ENCODE data around the gene TAPT1. TPM values are rescaled to one million over a fixed set of nuclear protein-coding genes. Genes with fewer than 3 reads are reported as not detected.

TAPT1 gene
- total RNA-seq, 1 experiment from 2014 or later = 11.1 TPM

DNA sequence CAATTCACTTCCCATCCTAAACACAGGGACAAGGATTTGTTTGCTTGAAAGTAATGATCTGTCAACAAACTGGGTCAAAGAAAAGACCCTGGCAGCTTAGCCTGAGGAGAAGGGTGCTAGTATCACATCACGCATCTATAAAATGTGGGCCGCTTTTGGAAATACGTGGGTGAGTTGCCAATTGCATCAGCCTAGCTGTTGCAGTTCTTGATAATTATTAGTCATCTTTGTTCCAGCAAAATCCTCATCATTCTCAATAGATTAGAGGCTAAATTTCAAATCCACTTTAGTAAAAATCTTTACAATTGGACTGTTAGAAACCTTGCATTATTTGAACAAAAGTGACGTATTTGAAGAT lies 33.6 kb upstream of the TAPT1 start:
- H4K20me1 ChIP-seq (ENCODE audit: control insufficient read depth, insufficient read depth, insufficient read length) = no peaks in the 10 kb centered on the region
- H2BK15ac ChIP-seq (ENCODE audit: low read depth, low read length) = no peak overlapping the region
- no peaks in the 10 kb centered on the region for H3K27me3 Mint-ChIP-seq (ENCODE audit: low read depth)
- H3K23me2 ChIP-seq (ENCODE audit: insufficient read length, low read depth, low read length, poor library complexity, severe bottlenecking) = no peaks in the 10 kb centered on the region
- H3K27me3 ChIP-seq (ENCODE audit: insufficient read depth, low read length) = no peaks in the 10 kb centered on the region
- no peak overlapping the region for H2BK5ac ChIP-seq (ENCODE audit: insufficient read length, low read length)
- no peak overlapping the region for H2AK5ac ChIP-seq (ENCODE audit: insufficient read length, low read length)
- H4K91ac ChIP-seq (ENCODE audit: insufficient read length, low read depth, low read length) = no peak overlapping the region
- no peaks in the 10 kb centered on the region for H3K9me3 Mint-ChIP-seq
- no peak overlapping the region for H3T11ph ChIP-seq (ENCODE audit: low read length)
- H3K9ac ChIP-seq (ENCODE audit: extremely low read depth, insufficient read length, low read length) = no peak overlapping the region
- TF ChIP-seq, protein P1, sequence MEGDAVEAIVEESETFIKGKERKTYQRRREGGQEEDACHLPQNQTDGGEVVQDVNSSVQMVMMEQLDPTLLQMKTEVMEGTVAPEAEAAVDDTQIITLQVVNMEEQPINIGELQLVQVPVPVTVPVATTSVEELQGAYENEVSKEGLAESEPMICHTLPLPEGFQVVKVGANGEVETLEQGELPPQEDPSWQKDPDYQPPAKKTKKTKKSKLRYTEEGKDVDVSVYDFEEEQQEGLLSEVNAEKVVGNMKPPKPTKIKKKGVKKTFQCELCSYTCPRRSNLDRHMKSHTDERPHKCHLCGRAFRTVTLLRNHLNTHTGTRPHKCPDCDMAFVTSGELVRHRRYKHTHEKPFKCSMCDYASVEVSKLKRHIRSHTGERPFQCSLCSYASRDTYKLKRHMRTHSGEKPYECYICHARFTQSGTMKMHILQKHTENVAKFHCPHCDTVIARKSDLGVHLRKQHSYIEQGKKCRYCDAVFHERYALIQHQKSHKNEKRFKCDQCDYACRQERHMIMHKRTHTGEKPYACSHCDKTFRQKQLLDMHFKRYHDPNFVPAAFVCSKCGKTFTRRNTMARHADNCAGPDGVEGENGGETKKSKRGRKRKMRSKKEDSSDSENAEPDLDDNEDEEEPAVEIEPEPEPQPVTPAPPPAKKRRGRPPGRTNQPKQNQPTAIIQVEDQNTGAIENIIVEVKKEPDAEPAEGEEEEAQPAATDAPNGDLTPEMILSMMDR (conservative IDR thresholded peaks at IDR 0.05) = no peak
- WGBS (ENCODE audit: extremely low coverage, insufficient read length, low lambda C conversion rate) = no CpG with 5 or more reads among the region's 4 CpGs
- H3K4ac ChIP-seq (ENCODE audit: low read depth, low read length) = no peak overlapping the region
- DNase-seq = no peak
- no peaks in the 10 kb centered on the region for H3K79me2 ChIP-seq (ENCODE audit: insufficient read depth, low read length)
- H3K4me3 Mint-ChIP-seq = no peak overlapping the region
- no peak overlapping the region for H3K14ac ChIP-seq (ENCODE audit: insufficient read depth, low read length)
- H3K4me2 ChIP-seq (ENCODE audit: insufficient read depth, insufficient read length, low read length) = no peak overlapping the region
- no peak overlapping the region for H2BK20ac ChIP-seq (ENCODE audit: low read depth, low read length, poor library complexity, severe bottlenecking)
- no peaks in the 10 kb centered on the region for H3K9me3 ChIP-seq (ENCODE audit: control insufficient read depth, low read depth, low read length)
- no peak overlapping the region for H3K27ac Mint-ChIP-seq
- H3K36me3 Mint-ChIP-seq (ENCODE audit: insufficient read depth in 1 of 3, low read depth in 3 of 3) = peaks cover 5 to 9% (median 8%) of the 10 kb centered on the region in 3 experiments
- no peak overlapping the region for H4K5ac ChIP-seq (ENCODE audit: insufficient read length, low read depth, low read length)
- no peak overlapping the region for H2BK12ac ChIP-seq (ENCODE audit: insufficient read length, low read depth, low read length)
- no peak overlapping the region for H2AFZ ChIP-seq (ENCODE audit: low read length)
- no peaks in the 10 kb centered on the region for H3K4me1 ChIP-seq (ENCODE audit: insufficient read depth, low read length)
- no peak overlapping the region for H3K56ac ChIP-seq (ENCODE audit: insufficient read length, low read depth, low read length)
- no peak overlapping the region for H2BK120ac ChIP-seq (ENCODE audit: low read depth, low read length, poor library complexity, severe bottlenecking)
- no peaks in the 10 kb centered on the region for H3K79me1 ChIP-seq (ENCODE audit: insufficient read depth, low read depth, low read length, poor library complexity, severe bottlenecking)
- H4K8ac ChIP-seq (replicated peaks; ENCODE audit: insufficient read length, low read depth, low read length) = no peak overlapping the region
- no peak overlapping the region for H3K23ac ChIP-seq (ENCODE audit: insufficient read length, low read depth, low read length)
- H3K27ac ChIP-seq (ENCODE audit: insufficient read length, low read depth, low read length) = no peak overlapping the region
- no peak overlapping the region for H3K18ac ChIP-seq (ENCODE audit: insufficient read length, low read depth, low read length)
- H3K4me1 Mint-ChIP-seq = no peaks in the 10 kb centered on the region
